Activated CD4-positive, alpha-beta T cell treated with anti-CD3 and anti-CD28 coated beads for 48 hours (primary cell): ENCODE results near the gene GPR119.
"Not testable (repeated sequence)": the region's sequence is repeated elsewhere in the genome, so short reads cannot be mapped to it uniquely, and the experiment has no call there.

Source experiments
- DNase-seq: peaks from one replicate; pipeline ENCODE4 v3.0.0-alpha.2; 2020

GPR119 gene

GRCh38 chrX:130385520-130385919 lies at the start of gene GPR119:
GPR119 (minus strand) TSS chrX:130385674; CDS start chrX:130385447, 227 bp downstream.
- no peak for DNase-seq

- not testable (repeated sequence) for DNase-seq
Observed at GRCh38 chrX:130429236-130429635, 43.8 kb upstream of the GPR119 start.

GRCh38 chrX:130426531-130426930 lies 41.1 kb upstream of the GPR119 start:
- DNase-seq: no peak

- no peak for DNase-seq
Observed at GRCh38 chrX:130419263-130419662, 33.8 kb upstream of the GPR119 start.

- no peak for DNase-seq
Observed at GRCh38 chrX:130418740-130419139, 33.3 kb upstream of the GPR119 start.

- no peak for DNase-seq
Observed at GRCh38 chrX:130418066-130418465, 32.6 kb upstream of the GPR119 start.

- no peak for DNase-seq
Observed at GRCh38 chrX:130416785-130417184, 31.3 kb upstream of the GPR119 start.

- no peak for DNase-seq
Observed at GRCh38 chrX:130415201-130415600, 29.7 kb upstream of the GPR119 start.

GRCh38 chrX:130414800-130415199 lies 29.3 kb upstream of the GPR119 start:
- DNase-seq: no peak

- DNase-seq: no peak
Observed at GRCh38 chrX:130413415-130413814, 27.9 kb upstream of the GPR119 start.

GRCh38 chrX:130402208-130402684 lies 16.8 kb upstream of the GPR119 start:
- DNase-seq: no peak

- DNase-seq: peak; percentile 71
Observed at GRCh38 chrX:130401415-130402207, 16.1 kb upstream of the GPR119 start, which contains the start of gene RBMX2. RBMX2 (plus strand) TSS chrX:130401987; CDS start chrX:130402033, 46 bp downstream.

GRCh38 chrX:130395341-130395740 lies 9.9 kb upstream of the GPR119 start:
- DNase-seq: no peak

- DNase-seq: peak; percentile 6
Observed at GRCh38 chrX:130393451-130394074, 8.1 kb upstream of the GPR119 start.

- no peak for DNase-seq
Observed at GRCh38 chrX:130386408-130386808, 934 bp upstream of the GPR119 start.

- no peak for DNase-seq
Observed at GRCh38 chrX:130378024-130378669, 7.3 kb downstream of the GPR119 start.

GRCh38 chrX:130376077-130376476 lies 9.4 kb downstream of the GPR119 start:
- DNase-seq: no peak

- not testable (repeated sequence) for DNase-seq
Observed at GRCh38 chrX:130352050-130352449, 33.4 kb downstream of the GPR119 start.

- no peak for DNase-seq
Observed at GRCh38 chrX:130351567-130351966, 33.9 kb downstream of the GPR119 start.

- DNase-seq: no peak
Observed at GRCh38 chrX:130347321-130347720, 38.2 kb downstream of the GPR119 start.

GRCh38 chrX:130343411-130343810 lies 42.1 kb downstream of the GPR119 start:
- DNase-seq: no peak

GRCh38 chrX:130340271-130340670 lies 45.2 kb downstream of the GPR119 start:
- no peak for DNase-seq

- DNase-seq: peak; percentile 75
Observed at GRCh38 chrX:130339408-130340222, 45.9 kb downstream of the GPR119 start, which contains the start of gene SLC25A14. SLC25A14 (plus strand) TSS chrX:130339919; CDS start chrX:130340279, 360 bp downstream.
